PC-9 (cell line): ENCODE measurements around the gene SYT2. TPM values are rescaled to one million over a fixed set of nuclear protein-coding genes. Genes with fewer than 3 reads are reported as not detected.

Experiments used
- BruUV-seq: library from RNA; stranded (reverse); fragments of 400-500 nt; replicated peaks from 2 replicates; lab custom pipeline; 2021; lab: Mats Ljungman, UMichigan
- CTCF ChIA-PET: fragments of 300-600 bp; sonication (Branson Sonifier 250); formaldehyde crosslinking; loops from one replicate; lab custom pipeline; 2022; ENCODE audit warnings: antibody characterized with exemption; lab: Charles Lee
- POLR2A ChIA-PET: fragments of 300-600 bp; sonication (Branson Sonifier 250); formaldehyde crosslinking; loops from one replicate; lab custom pipeline; 2022; ENCODE audit warnings: antibody characterized with exemption; ENCODE audit not compliant: unreplicated experiment; lab: Charles Lee
- DNase-seq, 2 experiments: peaks; one replicate each; pipeline versions ENCODE4 v3.0.0 to v3.0.0-alpha.2; 2015 to 2022; ENCODE audit warnings: mixed read lengths in 1 of 2
- H2AFZ ChIP-seq: fragments of 200-600 bp; sonication (generic); 2 replicates; pipeline ENCODE4 v1.8.1; 2017; ENCODE audit warnings: antibody characterized with exemption
- H3F3A ChIP-seq: fragments of 200-600 bp; sonication (generic); 2 replicates; pipeline ENCODE4 v1.8.1; 2017; ENCODE audit warnings: antibody characterized with exemption, mild to moderate bottlenecking, low read depth; ENCODE audit not compliant: insufficient read depth
- H3K27ac ChIP-seq: fragments of 200-600 bp; sonication (generic); 2 replicates; pipeline ENCODE4 v1.6.1; 2016; ENCODE audit warnings: mixed run types
- H3K27me3 ChIP-seq: fragments of 200-600 bp; sonication (generic); 2 replicates; pipeline ENCODE4 v1.6.1; 2016; ENCODE audit warnings: low read depth, mixed run types; ENCODE audit not compliant: insufficient read depth
- H3K36me3 ChIP-seq: fragments of 200-600 bp; sonication (generic); 2 replicates; pipeline ENCODE4 v1.6.1; 2016; ENCODE audit warnings: low read depth, mixed run types
- H3K4me1 ChIP-seq: fragments of 200-600 bp; sonication (generic); replicated peaks from 2 replicates; pipeline ENCODE4 v1.6.1; 2016; ENCODE audit warnings: mixed run types; ENCODE audit not compliant: insufficient read depth
- H3K4me2 ChIP-seq: fragments of 200-600 bp; sonication (generic); 2 replicates; pipeline ENCODE4 v1.6.1; 2017; ENCODE audit warnings: mixed run types
- H3K4me3 ChIP-seq: fragments of 200-600 bp; sonication (generic); 2 replicates; pipeline ENCODE4 v1.6.1; 2016; ENCODE audit warnings: mixed run types
- H3K79me2 ChIP-seq: fragments of 200-600 bp; sonication (generic); 2 replicates; pipeline ENCODE4 v1.6.1; 2017; ENCODE audit warnings: low read depth, mixed run types
- H3K9me2 ChIP-seq: fragments of 200-600 bp; sonication (generic); 2 replicates; pipeline ENCODE4 v1.8.1; 2017; ENCODE audit warnings: mild to moderate bottlenecking; ENCODE audit not compliant: insufficient read depth
- H3K9me3 ChIP-seq: fragments of 200-600 bp; sonication (generic); 2 replicates; pipeline ENCODE4 v1.8.1; 2016; ENCODE audit warnings: low read depth; ENCODE audit not compliant: insufficient read depth
- H4K20me1 ChIP-seq: fragments of 200-600 bp; sonication (generic); 2 replicates; pipeline ENCODE4 v1.8.1; 2017; ENCODE audit not compliant: insufficient read depth
- CTCF ChIP-seq: fragments of 200-600 bp; sonication (generic); conservative IDR thresholded peaks from 2 replicates; pipeline ENCODE4 v1.6.1; 2017; ENCODE audit warnings: mixed run types, antibody characterized with exemption, mild to moderate bottlenecking, moderate library complexity
- EZH2 ChIP-seq: fragments of 200-600 bp; sonication (generic); IDR thresholded peaks from 2 replicates; pipeline ENCODE4 v1.8.0; 2017; ENCODE audit warnings: antibody characterized with exemption, low read depth
- intact Hi-C: fragments of 100-400 bp; cut with micrococcal nuclease; formaldehyde crosslinking; loops from one replicate; pipeline ENCODE4 v1.10.0; 2022; ENCODE audit not compliant: unreplicated experiment
- total RNA-seq: library from RNA; stranded (reverse); gene quantifications from 2 replicates; pipeline ENCODE4 v1.2.3, GENCODE V29; 2021

SYT2 gene
- total RNA-seq, 1 experiment from 2014 or later = 0.07 TPM

GRCh38 chr1:202656057-202656456 is 54.2 kb downstream of the SYT2 start:
- intact Hi-C loops = no loop called here
- POLR2A ChIA-PET = no interaction called here
- H3K27me3 ChIP-seq = peaks cover 98% of the 10 kb centered on the region

GRCh38 chr1:202654079-202654478 is 56.2 kb downstream of the SYT2 start:
- no peak for DNase-seq

More at GRCh38 chr1:202656057-202656456, 54.2 kb downstream of the SYT2 start:
- no peak overlapping the region for H2AFZ ChIP-seq
- DNase-seq = peak in 1 of 2 experiments; percentile 16
- no peaks in the 10 kb centered on the region for H3K9me2 ChIP-seq
- H3K9me3 ChIP-seq = no peaks in the 10 kb centered on the region
- no peaks in the 10 kb centered on the region for H3K36me3 ChIP-seq
- no peak for TF ChIP-seq EZH2
- peak; percentile 46; the same call in 1 of the 2 replicates for TF ChIP-seq CTCF
- BruUV-seq = no TSS peak
- no peaks in the 10 kb centered on the region for H3F3A ChIP-seq
- no peak overlapping the region for H3K27ac ChIP-seq
- no peaks in the 10 kb centered on the region for H3K4me1 ChIP-seq
- H4K20me1 ChIP-seq = no peaks in the 10 kb centered on the region
- no peak overlapping the region for H3K4me2 ChIP-seq
- H3K79me2 ChIP-seq = no peaks in the 10 kb centered on the region
- no peak overlapping the region for H3K4me3 ChIP-seq
- CTCF ChIA-PET = no interaction called here

GRCh38 chr1:202649553-202650392 is 60.5 kb downstream of the SYT2 start:
- Histone ChIP-seq H3K4me2 (no peak overlapping the region), H4K20me1 (no peaks in the 10 kb centered on the region), H2AFZ (no peak overlapping the region), H3K9me3 (no peaks in the 10 kb centered on the region), H3K79me2 (no peaks in the 10 kb centered on the region), H3F3A (no peaks in the 10 kb centered on the region), H3K27ac (no peak overlapping the region), H3K36me3 (no peaks in the 10 kb centered on the region), H3K4me3 (no peak overlapping the region), H3K9me2 (no peaks in the 10 kb centered on the region), H3K4me1 (no peaks in the 10 kb centered on the region), H3K27me3 (peaks cover 100% of the 10 kb centered on the region)
- BruUV-seq = no TSS peak
- intact Hi-C loops = no loop called here
- POLR2A ChIA-PET = no interaction called here
- DNase-seq = no peak
- TF ChIP-seq EZH2 (no peak), CTCF (0 out of 2 replicates have a peak, but pooled peaks have one; percentile 15)
- CTCF ChIA-PET = no interaction called here

More at GRCh38 chr1:202654079-202654478, 56.2 kb downstream of the SYT2 start:
- H2AFZ ChIP-seq = no peak overlapping the region
- no peaks in the 10 kb centered on the region for H3K9me3 ChIP-seq
- H3K36me3 ChIP-seq = no peaks in the 10 kb centered on the region
- no peaks in the 10 kb centered on the region for H3K4me1 ChIP-seq
- intact Hi-C loops = no loop called here
- H3K4me3 ChIP-seq = no peak overlapping the region
- no peak overlapping the region for H3K27ac ChIP-seq
- H4K20me1 ChIP-seq = no peaks in the 10 kb centered on the region
- BruUV-seq = no TSS peak
- ChIA-PET POLR2A (no interaction called here), CTCF (no interaction called here)
- no peaks in the 10 kb centered on the region for H3K9me2 ChIP-seq
- TF ChIP-seq CTCF = no peak
- H3K27me3 ChIP-seq = peaks cover 100% of the 10 kb centered on the region
- H3K4me2 ChIP-seq = no peak overlapping the region
- H3F3A ChIP-seq = no peaks in the 10 kb centered on the region
- H3K79me2 ChIP-seq = no peaks in the 10 kb centered on the region
